ENCODE results near the gene DAB2IP.

- TF ChIP-seq CTCF (IDR thresholded peaks at IDR 0.05; ENCODE audit: low read length) (no peak), EZH2 (IDR thresholded peaks at IDR 0.05; ENCODE audit: borderline replicate concordance, low read length) (no peak)
These were observed 23.9 kb downstream of the DAB2IP start for GRCh38 chr9:121675381-121675780.

Measured in OCI-LY1 (cell line).